ENCODE data around the gene ZNF367. TPM values are rescaled to one million over a fixed set of nuclear protein-coding genes. Genes with fewer than 3 reads are reported as not detected.

Gene ZNF367
- total and polyA plus RNA-seq, 2 experiments from 2014 or later = 0.89 to 2.5 TPM

GRCh38 chr9:96395964-96396363, 22.2 kb downstream of the ZNF367 start:
- no peak for TF ChIP-seq CTCF (IDR thresholded peaks at IDR 0.05; ENCODE audit: low read depth, low read length)
- no peak overlapping the region for H3K27ac ChIP-seq
- no peak for DNase-seq (ENCODE audit: low read depth in 1 of 2, low spot score in 1 of 2)
- H3K4me3 ChIP-seq = no peak overlapping the region
- H3K4me1 ChIP-seq (ENCODE audit: low read depth) = no peaks in the 10 kb centered on the region
- no peaks in the 10 kb centered on the region for H3K9me3 ChIP-seq (ENCODE audit: low read depth)
- no peaks in the 10 kb centered on the region for H3K36me3 ChIP-seq
- H3K27me3 ChIP-seq = no peaks in the 10 kb centered on the region

GRCh38 chr9:96394832-96395496, 23.2 kb downstream of the ZNF367 start:
- TF ChIP-seq CTCF (IDR thresholded peaks at IDR 0.05; ENCODE audit: low read depth, low read length) = no peak
- no peak overlapping the region for H3K4me3 ChIP-seq
- H3K36me3 ChIP-seq = no peaks in the 10 kb centered on the region
- no peak overlapping the region for H3K27ac ChIP-seq
- H3K9me3 ChIP-seq (ENCODE audit: low read depth) = no peaks in the 10 kb centered on the region
- DNase-seq (ENCODE audit: low read depth in 1 of 2, low spot score in 1 of 2) = no peak
- no peaks in the 10 kb centered on the region for H3K4me1 ChIP-seq (ENCODE audit: low read depth)
- no peaks in the 10 kb centered on the region for H3K27me3 ChIP-seq

GRCh38 chr9:96392263-96392662, 25.9 kb downstream of the ZNF367 start:
- TF ChIP-seq CTCF (IDR thresholded peaks at IDR 0.05; ENCODE audit: low read depth, low read length) = no peak
- H3K27me3 ChIP-seq = no peaks in the 10 kb centered on the region
- no peak overlapping the region for H3K4me3 ChIP-seq
- no peaks in the 10 kb centered on the region for H3K4me1 ChIP-seq (ENCODE audit: low read depth)
- no peak for DNase-seq (ENCODE audit: low read depth in 1 of 2, low spot score in 1 of 2)
- no peaks in the 10 kb centered on the region for H3K36me3 ChIP-seq
- H3K27ac ChIP-seq = no peak overlapping the region
- H3K9me3 ChIP-seq (ENCODE audit: low read depth) = no peaks in the 10 kb centered on the region

GRCh38 chr9:96391021-96391765, 27.0 kb downstream of the ZNF367 start:
- Histone ChIP-seq H3K27me3 (no peaks in the 10 kb centered on the region), H3K4me3 (no peak overlapping the region), H3K9me3 (ENCODE audit: low read depth) (no peaks in the 10 kb centered on the region), H3K4me1 (ENCODE audit: low read depth) (no peaks in the 10 kb centered on the region), H3K27ac (peak overlapping the region; percentile 29), H3K36me3 (no peaks in the 10 kb centered on the region)
- no peak for TF ChIP-seq CTCF (IDR thresholded peaks at IDR 0.05; ENCODE audit: low read depth, low read length)
- DNase-seq (ENCODE audit: low read depth in 1 of 2, low spot score in 1 of 2) = no peak

- no peak for DNase-seq (ENCODE audit: low read depth in 1 of 2, low spot score in 1 of 2)
- Histone ChIP-seq H3K4me3 (no peak overlapping the region), H3K9me3 (ENCODE audit: low read depth) (no peaks in the 10 kb centered on the region), H3K36me3 (no peaks in the 10 kb centered on the region), H3K4me1 (ENCODE audit: low read depth) (no peaks in the 10 kb centered on the region), H3K27me3 (no peaks in the 10 kb centered on the region), H3K27ac (no peak overlapping the region)
- TF ChIP-seq CTCF (IDR thresholded peaks at IDR 0.05; ENCODE audit: low read depth, low read length) = no peak
Measured at GRCh38 chr9:96388144-96388543, 30.0 kb downstream of the ZNF367 start.
